ENCODE measurements around the gene IL4R.
"Not testable (repeated sequence)": the region's sequence is repeated elsewhere in the genome, so short reads cannot be mapped to it uniquely, and the experiment has no call there.

- TF ChIP-seq POLR2A, POLR2AphosphoS5 (IDR thresholded peaks at IDR 0.05): not testable (repeated sequence)
- TF ChIP-seq, protein P1, sequence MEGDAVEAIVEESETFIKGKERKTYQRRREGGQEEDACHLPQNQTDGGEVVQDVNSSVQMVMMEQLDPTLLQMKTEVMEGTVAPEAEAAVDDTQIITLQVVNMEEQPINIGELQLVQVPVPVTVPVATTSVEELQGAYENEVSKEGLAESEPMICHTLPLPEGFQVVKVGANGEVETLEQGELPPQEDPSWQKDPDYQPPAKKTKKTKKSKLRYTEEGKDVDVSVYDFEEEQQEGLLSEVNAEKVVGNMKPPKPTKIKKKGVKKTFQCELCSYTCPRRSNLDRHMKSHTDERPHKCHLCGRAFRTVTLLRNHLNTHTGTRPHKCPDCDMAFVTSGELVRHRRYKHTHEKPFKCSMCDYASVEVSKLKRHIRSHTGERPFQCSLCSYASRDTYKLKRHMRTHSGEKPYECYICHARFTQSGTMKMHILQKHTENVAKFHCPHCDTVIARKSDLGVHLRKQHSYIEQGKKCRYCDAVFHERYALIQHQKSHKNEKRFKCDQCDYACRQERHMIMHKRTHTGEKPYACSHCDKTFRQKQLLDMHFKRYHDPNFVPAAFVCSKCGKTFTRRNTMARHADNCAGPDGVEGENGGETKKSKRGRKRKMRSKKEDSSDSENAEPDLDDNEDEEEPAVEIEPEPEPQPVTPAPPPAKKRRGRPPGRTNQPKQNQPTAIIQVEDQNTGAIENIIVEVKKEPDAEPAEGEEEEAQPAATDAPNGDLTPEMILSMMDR (IDR thresholded peaks at IDR 0.05), result not testable (repeated sequence)
Measured at GRCh38 chr16:27398341-27398893, 84.6 kb downstream of the IL4R start.
